DMS114 treated with DMSO at 0.1 percent for 48 hours (cell line): ENCODE data around the gene CRTC2.

Experiments
- DNase-seq: peaks from one replicate; lab custom pipeline; 2025; ENCODE audit not compliant: unreplicated experiment; lab: John Stamatoyannopoulos, UW

Gene CRTC2

DNA sequence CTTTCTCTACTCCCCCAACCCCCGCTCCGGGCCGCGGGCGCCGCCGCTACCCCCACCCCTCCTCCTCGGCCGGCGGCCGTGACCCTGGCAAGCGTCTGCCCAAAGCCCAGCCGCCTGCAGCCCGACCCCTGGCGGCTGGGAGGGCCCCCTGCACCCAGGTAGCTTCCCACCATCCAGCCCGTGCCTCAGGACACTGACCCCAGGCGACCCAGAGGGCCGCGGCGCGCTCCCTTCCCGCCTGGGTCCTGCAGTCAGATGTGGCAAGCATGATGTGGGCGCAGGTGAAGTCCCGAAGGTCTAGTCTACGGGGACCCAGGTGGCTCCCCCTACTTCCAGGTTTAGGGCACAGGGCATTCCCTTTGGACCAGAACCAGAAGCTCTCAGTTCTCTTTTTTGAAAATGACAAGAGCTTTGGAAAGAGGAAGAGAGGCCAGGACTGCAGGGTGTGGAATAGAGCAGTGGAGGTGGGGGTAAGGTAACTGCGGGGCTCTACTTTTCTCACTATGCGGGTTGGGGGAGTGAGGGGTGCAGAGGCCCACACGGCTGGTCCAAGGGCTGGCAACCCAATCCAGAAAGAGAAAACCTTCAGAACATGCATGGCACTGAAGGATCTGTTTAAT lies 11.7 kb downstream of the CRTC2 start, which contains the start of gene DENND4B:
TSS of gene DENND4B (minus strand) at position 97 of the 620 bp plus-strand sequence. CDS start 2,344 bp downstream, outside the sequence.
- DNase-seq: peak; percentile 81

DNA sequence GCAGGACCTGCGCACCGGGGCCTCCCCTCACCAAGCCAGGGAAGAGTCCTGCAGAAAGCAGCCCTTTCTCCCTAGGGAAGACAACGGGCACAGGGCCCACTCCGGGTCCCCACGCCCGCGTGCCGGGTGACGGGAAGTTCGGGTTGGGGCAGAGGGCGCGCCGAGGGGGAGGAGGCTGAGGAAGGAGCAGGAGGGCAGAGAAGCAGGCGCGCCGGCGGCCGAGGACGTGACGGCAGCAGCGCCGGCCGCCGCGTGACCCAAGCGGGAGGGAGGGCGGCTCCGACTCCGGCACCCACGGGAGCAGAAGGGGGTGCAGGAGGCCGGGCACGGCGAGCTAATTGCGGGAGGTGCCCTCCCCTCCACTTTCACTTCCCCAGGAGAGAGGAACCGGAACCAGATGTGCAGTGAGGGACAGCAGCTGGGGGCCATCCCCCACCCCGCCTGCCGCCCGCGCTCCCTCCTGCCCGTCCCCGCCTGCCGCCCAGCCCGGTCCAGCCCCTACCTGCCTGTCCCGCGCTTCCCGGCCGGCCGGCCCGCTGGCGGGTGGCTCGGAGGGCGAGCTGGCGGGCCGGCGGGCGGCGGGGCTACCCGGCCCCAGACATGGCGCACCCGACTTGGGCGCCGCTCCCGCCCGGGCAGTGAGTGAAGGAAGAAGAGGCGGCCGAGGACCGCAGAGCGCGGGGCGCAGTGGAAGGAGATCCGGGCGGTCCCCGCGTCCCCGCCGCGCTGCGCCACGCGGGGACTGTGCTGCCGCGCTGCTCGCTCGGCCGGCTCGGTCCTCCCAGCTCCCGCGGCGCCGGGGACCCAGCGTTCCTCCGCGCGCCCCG lies 12.4 kb downstream of the CRTC2 start:
- DNase-seq: no peak

DNA sequence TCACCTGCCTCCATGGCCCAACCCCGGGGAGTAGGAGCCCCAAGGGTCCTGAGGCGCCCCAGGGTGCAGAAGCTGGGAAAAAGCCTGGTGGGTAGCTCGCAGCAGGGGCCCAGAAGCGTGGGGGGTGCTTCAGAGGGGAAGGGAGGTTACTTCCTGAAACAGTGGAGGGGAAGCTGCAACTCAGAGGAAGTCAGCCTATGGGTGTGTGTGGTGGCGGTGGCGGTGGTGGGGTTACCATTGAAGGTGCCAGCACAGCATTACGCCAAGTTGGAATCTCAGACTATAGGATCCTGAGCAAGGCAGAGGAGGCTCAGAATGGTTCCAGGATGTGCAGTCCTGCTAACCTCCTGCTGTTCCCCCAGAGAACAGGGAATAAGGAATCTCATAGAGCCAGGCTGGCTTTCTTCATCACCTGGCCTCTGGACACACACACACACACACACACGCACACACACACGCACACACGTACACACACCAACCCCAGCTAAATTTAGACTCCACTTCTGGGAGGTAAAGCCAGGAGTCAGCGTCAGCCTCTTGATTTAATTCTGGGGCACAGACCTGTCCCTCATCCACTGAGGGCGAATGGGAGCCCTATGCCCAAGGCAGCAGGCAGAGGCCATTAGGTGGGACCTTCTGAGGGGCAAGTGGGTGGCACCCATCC lies 13.1 kb downstream of the CRTC2 start:
- no peak for DNase-seq

DNA sequence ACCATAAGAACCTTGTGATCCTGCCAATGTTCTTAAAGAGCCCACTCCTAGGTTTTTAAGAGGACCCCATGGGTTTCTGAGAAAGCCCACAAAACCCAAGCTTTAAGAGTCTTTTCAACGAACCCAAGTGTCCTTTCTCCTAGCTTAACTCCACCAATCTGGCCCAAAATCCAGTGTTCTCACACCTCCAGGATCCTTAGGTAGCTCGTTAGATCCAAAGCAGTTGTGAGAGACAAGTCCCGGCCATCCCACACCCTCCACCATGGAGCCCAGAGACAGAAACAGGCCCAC lies 13.6 kb downstream of the CRTC2 start:
- DNase-seq: no peak

DNA sequence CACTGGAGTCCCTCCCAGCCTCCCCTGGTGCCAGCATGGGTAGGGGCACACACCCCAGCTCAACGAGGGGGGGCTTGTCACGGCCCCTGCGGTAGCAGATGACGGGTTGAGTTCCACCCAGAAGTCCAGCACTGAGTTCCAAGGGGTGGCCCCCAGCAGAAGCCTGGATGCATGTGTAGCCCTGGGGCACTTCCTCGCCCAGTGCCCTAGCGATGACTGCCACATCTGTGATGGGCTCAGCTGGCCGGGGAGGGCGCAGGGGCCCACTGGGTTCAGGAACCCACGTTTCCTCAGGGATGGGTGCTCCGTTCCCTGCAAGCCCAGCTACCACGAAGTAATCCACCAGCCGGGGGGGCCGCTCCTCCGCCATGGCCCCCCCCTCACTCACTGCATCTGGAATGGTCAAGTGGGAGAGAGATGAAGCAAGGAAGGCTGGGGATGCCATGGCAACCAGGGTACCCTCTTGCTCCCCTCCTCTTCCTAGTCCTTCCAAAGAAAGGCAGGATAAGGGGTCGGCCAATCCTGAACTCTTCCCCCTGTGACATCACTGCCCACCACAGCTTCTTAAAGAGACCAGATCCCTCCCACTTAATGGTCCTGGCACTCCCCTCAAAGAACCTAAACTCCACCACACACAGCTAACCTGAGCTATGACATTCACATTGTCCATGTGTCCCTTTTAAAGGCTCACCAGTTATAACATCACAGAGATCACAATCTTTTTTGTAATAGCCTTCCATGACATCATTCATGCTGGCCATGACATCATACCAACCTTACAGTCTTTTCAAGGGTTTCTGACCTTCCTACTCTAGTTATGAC lies 14.2 kb downstream of the CRTC2 start:
- DNase-seq: no peak

DNA sequence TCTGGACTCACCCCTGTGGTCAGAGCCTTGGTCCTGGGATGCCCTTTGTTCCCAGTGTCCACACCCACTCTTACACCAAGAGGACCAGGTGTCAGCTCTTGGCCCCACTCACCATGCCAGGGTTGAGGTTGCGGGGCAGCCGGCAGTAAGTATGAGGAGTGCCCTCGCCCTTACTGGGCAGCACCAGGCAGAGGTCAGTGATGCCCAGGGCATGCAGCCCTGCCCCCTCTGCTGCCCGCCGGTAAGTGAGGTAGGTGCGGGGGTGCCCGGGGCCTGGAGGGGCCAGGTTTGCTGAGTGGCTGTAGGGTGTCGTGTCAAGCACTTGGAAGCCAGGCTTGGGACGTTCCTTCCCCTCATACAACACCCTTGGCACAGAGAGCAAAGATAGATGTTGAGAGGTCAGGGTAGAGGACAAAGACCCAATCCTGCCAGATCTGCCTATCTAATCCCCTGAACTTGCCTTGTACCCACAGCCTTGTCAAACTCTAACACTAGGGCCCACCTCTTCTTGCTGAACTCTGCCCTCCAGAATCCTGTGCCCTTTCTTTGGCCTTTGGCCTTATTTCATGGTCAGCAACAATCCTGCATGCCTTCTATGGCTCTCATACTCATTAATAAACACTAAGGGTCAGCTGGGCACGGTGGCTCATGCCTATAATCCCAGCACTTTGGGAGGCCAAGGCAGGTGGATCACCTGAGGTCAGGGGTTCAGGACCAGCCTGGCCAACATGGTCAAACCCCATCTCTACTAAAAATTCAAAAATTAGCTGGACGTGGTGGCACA lies 15.5 kb downstream of the CRTC2 start:
- DNase-seq: no peak

DNA sequence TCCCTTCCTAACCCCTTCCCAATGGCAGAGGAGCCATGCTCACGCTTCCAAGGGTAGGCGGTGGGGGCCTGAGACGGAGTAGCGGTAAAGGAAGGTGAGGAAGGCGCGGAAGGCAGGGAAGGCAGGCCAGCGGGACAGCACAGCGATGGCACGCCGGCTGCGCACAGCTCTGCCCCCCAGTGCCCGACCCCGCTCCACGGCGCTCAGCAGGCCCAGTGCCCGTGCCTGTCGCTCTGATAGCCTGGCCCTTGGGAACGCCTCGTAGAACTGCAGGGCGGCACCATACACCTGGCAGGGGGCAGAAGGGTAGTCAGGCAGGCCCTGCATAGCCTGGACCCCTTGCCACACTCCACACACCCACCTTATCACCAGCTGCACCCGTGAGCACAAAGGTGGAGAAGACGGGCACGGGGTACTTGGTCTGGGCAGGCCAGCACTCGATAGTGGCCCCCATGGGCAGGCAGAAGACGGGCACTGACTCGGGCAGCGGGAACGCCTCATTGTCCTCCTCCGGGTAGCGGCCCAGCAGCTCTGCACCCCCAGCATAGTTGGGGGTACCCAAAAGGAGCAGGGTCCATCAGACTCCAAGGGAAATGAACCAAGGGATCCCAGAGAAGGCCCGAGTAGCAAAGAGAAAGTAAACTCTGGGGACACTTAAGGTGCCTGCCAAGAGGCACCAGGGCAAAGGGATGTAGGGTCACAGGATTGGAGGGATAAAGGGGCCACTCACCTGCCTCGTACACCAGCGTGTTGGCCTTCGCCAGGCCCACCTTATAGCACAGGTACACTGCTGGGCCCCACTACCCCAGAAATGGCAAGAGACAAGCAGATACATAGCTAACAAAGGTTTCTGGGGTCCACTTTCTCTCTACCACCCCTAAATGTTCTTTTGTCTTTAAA lies 16.3 kb downstream of the CRTC2 start:
- DNase-seq: no peak

DNA sequence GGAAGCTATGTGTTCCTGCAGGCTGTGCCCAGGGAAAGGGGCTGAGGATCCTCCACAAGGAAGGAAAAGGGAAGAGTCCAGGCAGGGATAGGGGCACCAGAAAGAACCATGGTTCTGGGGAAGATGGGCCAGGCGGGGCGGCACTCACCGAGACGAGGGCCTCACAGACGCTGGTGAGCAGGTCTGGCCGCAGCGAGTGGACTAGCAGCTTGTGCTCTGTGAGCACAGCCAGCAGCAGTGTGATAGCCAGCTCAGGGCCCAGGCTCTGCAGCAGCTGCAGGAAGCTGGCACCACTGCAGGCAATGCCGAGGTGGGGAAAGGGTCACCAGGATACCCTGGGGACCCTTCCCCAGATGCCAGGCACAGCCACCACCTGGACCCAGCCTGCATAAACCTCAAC lies 17.7 kb downstream of the CRTC2 start:
- DNase-seq: no peak

DNA sequence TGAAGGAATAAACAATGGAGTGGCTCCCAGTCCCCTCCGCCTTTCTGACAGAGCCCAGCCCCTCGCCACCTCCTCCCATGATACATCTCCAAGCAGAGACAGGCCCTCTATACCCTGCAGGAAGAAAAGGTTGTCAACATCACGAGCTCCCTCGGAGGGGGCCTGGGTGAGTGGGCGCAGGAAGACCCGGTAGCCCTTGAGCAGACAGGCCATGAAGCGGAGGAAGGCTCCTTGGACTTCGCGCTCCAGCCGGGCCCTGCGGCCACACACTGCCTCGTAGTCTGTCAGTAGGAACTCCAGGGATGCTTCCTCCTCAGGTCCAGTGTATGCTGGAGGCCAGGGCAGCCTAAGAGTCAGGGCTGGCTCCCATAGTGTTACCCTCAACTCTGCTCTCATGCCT lies 18.9 kb downstream of the CRTC2 start:
- DNase-seq: no peak

DNA sequence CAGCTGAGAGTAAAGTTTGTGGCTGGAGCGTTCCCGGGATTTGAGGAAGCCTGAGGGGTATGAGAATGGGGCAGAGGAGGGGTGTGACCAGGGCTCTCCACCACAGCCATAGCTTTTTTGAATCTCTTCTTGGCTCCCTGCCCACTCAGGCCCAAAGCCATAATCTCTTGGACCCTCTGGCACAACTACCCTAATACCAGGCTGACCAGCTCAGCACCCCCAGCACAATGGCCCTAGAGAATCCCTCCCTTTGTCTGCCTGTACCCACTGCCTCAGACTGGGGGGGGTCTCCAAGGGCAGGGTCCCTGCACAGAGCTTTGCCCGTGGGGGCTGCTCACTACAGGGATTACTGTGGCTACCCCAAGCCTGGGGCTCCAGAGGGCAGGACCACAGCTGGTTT lies 19.4 kb downstream of the CRTC2 start:
- no peak for DNase-seq

DNA sequence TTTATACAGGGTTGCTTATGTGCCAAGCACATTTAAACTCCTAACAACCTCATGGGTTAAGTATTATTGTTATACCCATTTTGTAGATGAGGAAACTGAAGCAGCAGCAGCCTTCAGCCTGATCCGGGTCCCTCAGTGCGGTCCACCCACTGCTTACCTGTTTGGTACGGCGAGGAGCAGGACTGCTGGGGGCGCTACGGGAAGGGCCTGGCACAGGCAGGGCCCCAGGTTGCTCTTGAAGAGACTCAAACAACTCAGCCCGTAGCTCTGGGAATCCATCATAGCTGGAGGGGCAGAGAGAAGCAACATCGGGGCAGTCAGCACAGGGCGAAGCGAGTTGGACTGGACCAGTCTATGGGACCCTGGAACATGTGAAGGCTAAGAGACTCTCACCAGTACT lies 21.1 kb downstream of the CRTC2 start:
- no peak for DNase-seq

DNA sequence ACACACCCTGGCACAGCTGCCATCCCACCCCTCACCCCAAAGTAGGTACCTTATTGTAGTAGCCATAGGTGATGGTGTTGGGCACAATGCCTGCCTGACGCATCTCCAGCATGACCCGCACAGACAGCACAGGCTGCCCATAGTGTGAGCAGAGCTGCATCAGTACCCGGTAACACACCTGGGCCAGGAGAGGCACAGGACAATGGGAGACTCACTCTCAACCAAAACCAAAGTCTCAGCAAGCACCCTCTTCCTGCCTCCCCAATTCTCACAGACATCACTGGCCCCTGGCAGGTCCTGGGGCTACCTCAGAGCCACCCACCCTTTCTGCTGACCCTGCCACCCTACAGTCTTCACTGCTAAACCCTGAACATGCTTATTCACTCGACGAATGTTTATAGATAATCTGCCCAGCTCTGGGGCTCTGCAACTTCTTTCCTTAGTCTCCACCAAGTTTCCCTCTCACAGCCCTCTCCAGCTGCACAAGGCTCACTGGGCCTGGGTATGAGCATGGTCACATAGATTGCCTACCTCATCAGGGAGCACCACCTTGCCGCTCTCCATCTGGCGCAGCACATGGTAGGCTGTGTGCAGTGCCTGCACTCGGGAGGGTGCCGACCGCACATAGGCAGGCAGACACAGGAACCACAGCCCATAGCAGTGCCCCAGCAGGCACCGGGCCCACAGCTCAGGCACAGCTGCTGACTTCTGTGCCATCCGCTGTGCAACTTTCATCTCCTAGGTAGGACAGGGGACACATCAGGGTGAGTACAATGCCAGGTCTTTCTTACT lies 22.2 kb downstream of the CRTC2 start:
- no peak for DNase-seq

DNA sequence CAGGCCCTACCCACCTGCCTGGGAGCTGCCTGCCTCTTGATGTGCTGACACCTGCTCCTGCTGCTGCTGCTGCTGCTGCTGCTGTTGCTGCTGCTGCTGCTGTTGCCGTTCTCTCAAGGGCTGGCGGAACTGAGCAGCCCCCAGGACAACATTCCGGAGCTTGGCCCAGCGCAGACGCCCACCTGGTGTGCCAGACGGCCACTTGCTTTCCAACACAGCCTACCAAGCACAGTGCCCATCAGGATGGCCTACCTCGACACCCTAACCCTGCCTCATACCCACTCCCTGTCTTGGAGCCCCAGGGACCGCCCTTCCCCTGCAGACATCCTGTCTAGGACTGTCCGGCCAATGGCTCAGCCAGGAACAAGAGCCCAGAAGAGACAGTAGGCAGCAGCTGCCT lies 23.7 kb downstream of the CRTC2 start:
- no peak for DNase-seq

DNA sequence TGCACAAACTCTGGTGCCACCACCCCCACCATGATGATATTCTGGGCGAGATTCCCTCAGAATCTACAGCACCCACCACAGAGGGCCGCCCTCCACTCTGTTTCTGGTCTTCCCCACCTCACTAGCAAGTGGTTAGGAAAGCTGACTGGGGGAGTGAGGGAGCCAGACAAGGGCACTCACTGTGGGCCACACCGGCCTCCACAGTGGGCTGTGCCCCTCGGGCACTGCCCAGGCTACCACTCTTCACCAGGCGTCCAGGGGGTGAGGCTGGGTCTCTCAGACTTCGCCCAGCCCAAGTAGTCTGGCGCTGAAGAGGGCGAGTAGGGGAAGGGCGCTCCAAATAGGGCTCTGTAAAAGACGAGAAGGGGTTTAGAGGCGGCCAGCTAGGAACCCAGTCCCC lies 24.5 kb downstream of the CRTC2 start:
- no peak for DNase-seq

DNA sequence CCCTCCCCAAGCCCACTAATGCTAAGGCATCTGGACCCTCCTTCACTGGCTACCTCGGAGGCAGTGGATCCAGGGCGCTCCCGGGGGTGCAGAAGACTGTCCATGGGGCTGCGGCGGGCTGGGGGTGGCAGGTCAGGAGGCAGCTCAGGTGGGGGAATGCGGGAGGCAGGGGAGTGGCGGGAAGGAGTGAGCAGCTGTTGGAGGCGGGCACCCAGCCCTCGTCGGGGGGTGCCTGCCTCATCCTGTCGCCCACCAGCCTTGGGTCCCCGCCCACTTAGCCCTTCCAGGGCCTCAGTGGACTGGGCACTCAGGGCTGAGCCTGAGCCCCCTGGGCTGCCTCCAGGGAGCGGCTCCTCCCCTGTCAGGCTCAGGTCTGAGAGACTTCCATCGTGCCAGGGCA lies 25.0 kb downstream of the CRTC2 start:
- DNase-seq: no peak

DNA sequence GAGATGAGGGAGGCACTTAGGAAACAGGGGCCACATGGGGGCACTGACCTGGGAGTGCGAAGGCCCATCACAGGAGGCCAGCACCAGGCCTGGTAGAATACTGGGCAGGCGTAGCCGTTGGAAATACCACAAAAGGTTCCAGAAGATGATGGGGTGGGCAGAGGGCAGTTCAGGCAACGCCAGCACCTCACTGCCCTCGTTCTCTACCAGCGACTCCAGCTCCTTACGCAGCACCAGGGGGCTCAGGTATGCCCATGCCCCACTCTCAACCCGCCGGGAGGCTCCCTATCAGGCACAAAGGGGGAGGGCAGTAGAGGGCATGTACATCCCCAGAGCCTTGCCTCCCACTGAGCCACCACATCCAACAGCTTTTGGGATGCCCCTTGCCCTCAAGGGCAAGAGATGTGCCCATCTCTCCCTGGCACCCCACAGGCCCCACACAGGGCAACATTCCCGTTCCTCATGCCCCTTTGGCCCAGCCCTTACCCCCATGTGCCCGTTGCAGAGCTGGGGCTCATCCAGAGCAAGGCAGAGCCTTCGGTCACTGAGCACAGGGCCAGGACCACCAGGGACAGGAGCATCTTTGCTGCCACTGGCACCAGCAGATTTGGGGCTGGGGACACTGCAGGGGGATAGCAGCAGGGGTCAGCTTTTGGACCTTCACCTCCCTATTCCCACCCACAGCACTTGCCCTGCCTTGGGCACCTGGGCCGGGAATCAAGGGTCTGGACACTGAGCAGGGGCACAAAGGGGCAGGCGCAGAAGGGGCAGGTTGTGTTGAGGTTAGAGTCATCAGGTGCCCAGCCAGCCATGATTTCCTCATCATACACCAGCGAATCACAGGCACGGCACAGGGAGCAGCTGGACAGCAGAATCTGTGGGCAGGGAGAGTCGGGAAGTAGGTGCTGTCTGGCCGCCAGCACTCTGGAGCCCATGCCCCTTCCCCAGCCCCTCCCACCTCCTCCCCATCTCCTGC lies 26.0 kb downstream of the CRTC2 start:
- DNase-seq: no peak
